ENCODE results near the gene HBE1.

The HBE1 gene

GRCh38 chr11:5223146-5223545, 46.6 kb downstream of the HBE1 start:
- H3K4me3 ChIP-seq (ENCODE audit: low read depth, low read length): no peak overlapping the region
- TF ChIP-seq CTCF (IDR thresholded peaks at IDR 0.05; ENCODE audit: insufficient read depth, low read depth, low read length, missing control alignments): no peak
- DNase-seq (ENCODE audit: low read depth): no peak
